Epithelial cell of esophagus (primary cell): ENCODE results near the gene PTPRM.

ENCODE experiments used
- DNase-seq: peaks from one replicate; pipeline ENCODE4 v3.0.0; 2010; ENCODE audit warnings: low read depth
- H3K4me3 ChIP-seq: 2 replicates; pipeline ENCODE4 v1.5.1; 2011; ENCODE audit warnings: mild to moderate bottlenecking, low read length, control low read depth
- TF ChIP-seq, protein P1 (sequence below): IDR thresholded peaks from 2 replicates; pipeline ENCODE4 v1.5.1; 2011; ENCODE audit warnings: low read depth, mild to moderate bottlenecking, low read length, control low read depth, inconsistent platforms; ENCODE audit not compliant: insufficient read depth; ENCODE audit errors: missing control alignments

Gene PTPRM

DNA sequence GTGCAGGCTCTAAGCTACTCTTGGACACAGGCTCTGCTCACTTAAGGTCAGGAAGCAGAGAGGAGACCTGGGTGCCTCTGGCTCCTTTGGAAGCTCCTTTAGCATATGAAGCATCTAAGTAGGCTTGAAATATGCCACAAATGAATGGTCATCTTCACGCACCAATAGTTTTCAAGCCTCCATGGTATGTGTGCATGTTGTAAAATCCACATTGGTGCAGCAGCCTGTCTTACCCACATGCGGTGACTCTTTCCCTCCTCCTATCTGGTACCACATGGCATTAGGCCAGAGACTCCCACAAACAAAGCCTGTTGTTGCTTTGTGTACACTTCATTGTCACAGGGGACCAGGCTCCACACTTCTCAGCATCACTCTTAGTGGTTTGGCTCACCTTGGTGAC, 599.9 kb downstream of the PTPRM start:
- DNase-seq: no peak
- no peak overlapping the region for H3K4me3 ChIP-seq
- TF ChIP-seq, protein P1, sequence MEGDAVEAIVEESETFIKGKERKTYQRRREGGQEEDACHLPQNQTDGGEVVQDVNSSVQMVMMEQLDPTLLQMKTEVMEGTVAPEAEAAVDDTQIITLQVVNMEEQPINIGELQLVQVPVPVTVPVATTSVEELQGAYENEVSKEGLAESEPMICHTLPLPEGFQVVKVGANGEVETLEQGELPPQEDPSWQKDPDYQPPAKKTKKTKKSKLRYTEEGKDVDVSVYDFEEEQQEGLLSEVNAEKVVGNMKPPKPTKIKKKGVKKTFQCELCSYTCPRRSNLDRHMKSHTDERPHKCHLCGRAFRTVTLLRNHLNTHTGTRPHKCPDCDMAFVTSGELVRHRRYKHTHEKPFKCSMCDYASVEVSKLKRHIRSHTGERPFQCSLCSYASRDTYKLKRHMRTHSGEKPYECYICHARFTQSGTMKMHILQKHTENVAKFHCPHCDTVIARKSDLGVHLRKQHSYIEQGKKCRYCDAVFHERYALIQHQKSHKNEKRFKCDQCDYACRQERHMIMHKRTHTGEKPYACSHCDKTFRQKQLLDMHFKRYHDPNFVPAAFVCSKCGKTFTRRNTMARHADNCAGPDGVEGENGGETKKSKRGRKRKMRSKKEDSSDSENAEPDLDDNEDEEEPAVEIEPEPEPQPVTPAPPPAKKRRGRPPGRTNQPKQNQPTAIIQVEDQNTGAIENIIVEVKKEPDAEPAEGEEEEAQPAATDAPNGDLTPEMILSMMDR: no peak

DNA sequence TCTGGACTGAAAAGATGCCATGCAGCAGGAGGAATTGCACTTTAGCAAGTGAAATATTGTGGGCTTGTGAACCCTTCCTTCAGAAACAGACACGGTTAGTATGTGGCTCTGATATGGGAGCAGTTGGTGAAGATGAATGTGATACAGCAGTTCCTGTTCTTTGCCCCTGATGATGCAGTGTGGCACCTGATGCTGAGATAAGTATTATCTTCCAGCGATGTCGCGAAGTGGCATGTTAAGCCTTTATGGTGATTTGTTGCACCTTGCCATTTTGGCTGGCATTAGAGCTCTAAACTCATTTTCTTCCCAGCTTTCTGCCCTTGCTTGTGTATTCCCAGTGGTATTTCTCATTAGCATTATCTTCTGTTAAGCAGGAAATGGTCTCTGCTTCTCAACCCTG, 600.6 kb downstream of the PTPRM start:
- no peak overlapping the region for H3K4me3 ChIP-seq
- no peak for DNase-seq
- TF ChIP-seq, protein P1: no peak

- TF ChIP-seq, protein P1: no peak
- DNase-seq: no peak
- no peak overlapping the region for H3K4me3 ChIP-seq
Measured at GRCh38 chr18:8169722-8170121, 602.6 kb downstream of the PTPRM start.

DNA sequence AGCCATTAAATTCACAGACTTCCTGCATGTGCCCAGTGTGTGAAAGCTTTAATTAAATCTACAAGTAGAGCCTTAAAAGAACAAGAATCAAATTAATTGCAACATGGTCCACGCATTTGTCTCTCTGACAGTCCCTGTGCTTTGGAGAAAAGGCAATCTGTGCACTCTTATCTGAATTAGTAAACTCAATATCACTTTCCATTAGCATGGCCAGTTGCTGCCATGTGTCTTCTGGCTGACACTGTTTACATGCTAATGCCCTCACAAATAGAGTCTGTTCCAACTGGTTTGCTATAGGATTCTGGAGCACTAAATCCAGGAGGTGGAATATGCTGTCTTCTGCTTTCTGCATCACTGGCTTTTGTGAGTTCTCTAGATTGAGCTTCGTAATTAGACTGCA, 607.7 kb downstream of the PTPRM start:
- no peak overlapping the region for H3K4me3 ChIP-seq
- DNase-seq: no peak
- TF ChIP-seq, protein P1: no peak

DNA sequence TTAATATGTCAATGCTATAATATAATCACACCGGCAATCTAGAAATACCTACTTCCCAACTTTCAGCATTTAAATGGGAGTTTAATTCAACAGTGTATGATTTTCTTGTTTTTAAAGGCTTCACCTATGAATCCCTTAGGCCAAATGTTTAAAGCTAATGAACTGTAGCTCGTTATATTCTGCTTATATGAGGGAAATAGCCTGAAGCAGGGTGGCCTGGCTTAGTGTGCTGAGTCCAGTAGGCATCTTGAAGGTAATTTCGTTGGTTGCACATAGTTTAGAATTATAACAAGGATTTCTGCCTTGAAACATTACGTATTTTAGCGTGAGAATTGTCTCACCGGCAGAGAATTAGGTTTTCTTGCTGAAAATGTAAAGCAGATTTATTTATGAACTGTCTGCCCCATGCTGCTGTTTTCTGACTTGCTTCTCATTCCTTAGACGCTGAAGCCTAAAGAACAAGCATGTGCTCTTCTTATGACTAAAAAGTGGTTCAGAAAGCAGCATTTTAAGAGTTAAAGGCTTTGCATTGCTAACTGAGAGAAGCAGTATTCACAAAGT, 608.5 kb downstream of the PTPRM start:
- no peak for DNase-seq
- TF ChIP-seq, protein P1: no peak
- no peak overlapping the region for H3K4me3 ChIP-seq

DNA sequence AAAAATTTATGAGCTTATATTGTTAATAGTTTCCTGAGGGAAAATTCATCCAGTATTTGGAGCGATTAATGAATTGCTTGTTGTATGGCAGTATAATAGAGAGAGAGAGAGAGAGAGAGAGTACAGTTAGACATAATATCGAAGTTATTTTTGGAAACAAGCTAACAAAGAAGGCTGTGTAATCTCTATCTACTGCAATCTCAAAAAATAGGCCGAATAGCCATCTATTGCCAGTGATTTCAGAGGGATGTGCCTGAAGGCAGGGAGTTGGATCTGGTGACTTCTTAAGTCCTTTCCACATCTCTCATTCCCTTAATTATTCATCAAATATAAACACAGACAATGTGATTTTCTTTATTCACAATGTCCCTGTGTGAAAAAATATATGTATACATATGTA, 609.0 kb downstream of the PTPRM start:
- no peak for DNase-seq
- TF ChIP-seq, protein P1: no peak
- no peak overlapping the region for H3K4me3 ChIP-seq

- no peak for DNase-seq
- no peak overlapping the region for H3K4me3 ChIP-seq
- TF ChIP-seq, protein P1: no peak
Measured at GRCh38 chr18:8176554-8176953, 609.4 kb downstream of the PTPRM start.
